Smooth muscle cell (in vitro differentiated cells): ENCODE results near the gene ELMO1. TPM values are rescaled to one million over a fixed set of nuclear protein-coding genes. Genes with fewer than 3 reads are reported as not detected.

Experiments used
- DNase-seq: peaks from one replicate; lab custom pipeline; 2025; ENCODE audit not compliant: unreplicated experiment; lab: John Stamatoyannopoulos, UW
- H2AFZ ChIP-seq: fragments of 200-600 bp; sonication (generic); 2 replicates; pipeline ENCODE4 v1.6.0; 2016; ENCODE audit warnings: antibody characterized with exemption, low read depth, mild to moderate bottlenecking
- H3F3A ChIP-seq: fragments of 200-600 bp; sonication (generic); 2 replicates; pipeline ENCODE4 v1.6.0; 2017; ENCODE audit warnings: antibody characterized with exemption, low read depth
- H3K27ac ChIP-seq: fragments of 200-600 bp; sonication (generic); 2 replicates; pipeline ENCODE4 v1.5.1; 2016; ENCODE audit warnings: low read depth, mild to moderate bottlenecking
- H3K27me3 ChIP-seq: fragments of 200-600 bp; sonication (generic); 2 replicates; pipeline ENCODE4 v1.6.1; 2016; ENCODE audit warnings: low read depth, mild to moderate bottlenecking
- H3K36me3 ChIP-seq: fragments of 200-600 bp; sonication (generic); 2 replicates; pipeline ENCODE4 v1.5.1; 2016; ENCODE audit warnings: low read depth
- H3K4me1 ChIP-seq: fragments of 200-600 bp; sonication (generic); 2 replicates; pipeline ENCODE4 v1.5.1; 2016; ENCODE audit warnings: low read depth
- H3K4me2 ChIP-seq: fragments of 200-600 bp; sonication (generic); 2 replicates; pipeline ENCODE4 v1.6.0; 2016; ENCODE audit warnings: mild to moderate bottlenecking
- H3K4me3 ChIP-seq: fragments of 200-600 bp; sonication (generic); 2 replicates; pipeline ENCODE4 v1.5.1; 2016; ENCODE audit warnings: mild to moderate bottlenecking
- H3K79me2 ChIP-seq: fragments of 200-600 bp; sonication (generic); 2 replicates; pipeline ENCODE4 v1.6.0; 2016; ENCODE audit warnings: low read depth, mild to moderate bottlenecking
- H3K9ac ChIP-seq: fragments of 200-600 bp; sonication (generic); 2 replicates; pipeline ENCODE4 v1.6.0; 2016; ENCODE audit warnings: low read depth
- H3K9me3 ChIP-seq: fragments of 200-600 bp; sonication (generic); replicated peaks from 2 replicates; pipeline ENCODE4 v1.5.1; 2016; ENCODE audit warnings: low read depth
- H4K20me1 ChIP-seq: fragments of 200-600 bp; sonication (generic); 2 replicates; pipeline ENCODE4 v1.6.0; 2016; ENCODE audit warnings: low read depth
- CTCF ChIP-seq: fragments of 200-600 bp; sonication (generic); IDR thresholded peaks from 2 replicates; pipeline ENCODE4 v1.5.1; 2017; ENCODE audit warnings: borderline replicate concordance, mild to moderate bottlenecking, antibody characterized with exemption; ENCODE audit not compliant: insufficient read depth, poor library complexity, severe bottlenecking
- WGBS: methylation state at CpG from one replicate; pipeline ENCODE4 v1.1.7; 2016; ENCODE audit warnings: low lambda C conversion rate; 5-methylcytosine and 5-hydroxymethylcytosine counted together
- polyA plus RNA-seq: library from polyadenylated mRNA; unstranded; fragments of >200 nt; fragmentation: Nextera tagmentation; extraction: Ambion mirVana; gene quantifications from 2 replicates; pipeline ENCODE4 v1.2.1, GENCODE V29; 2016
- total RNA-seq: library from RNA; depleted of rRNA; stranded (reverse); fragments of >200 nt; gene quantifications from 2 replicates; pipeline ENCODE4 v1.2.3, GENCODE V29; 2014

Gene ELMO1
- total and polyA plus RNA-seq, 2 experiments from 2014 or later, result 8.2 to 36.0 TPM

DNA sequence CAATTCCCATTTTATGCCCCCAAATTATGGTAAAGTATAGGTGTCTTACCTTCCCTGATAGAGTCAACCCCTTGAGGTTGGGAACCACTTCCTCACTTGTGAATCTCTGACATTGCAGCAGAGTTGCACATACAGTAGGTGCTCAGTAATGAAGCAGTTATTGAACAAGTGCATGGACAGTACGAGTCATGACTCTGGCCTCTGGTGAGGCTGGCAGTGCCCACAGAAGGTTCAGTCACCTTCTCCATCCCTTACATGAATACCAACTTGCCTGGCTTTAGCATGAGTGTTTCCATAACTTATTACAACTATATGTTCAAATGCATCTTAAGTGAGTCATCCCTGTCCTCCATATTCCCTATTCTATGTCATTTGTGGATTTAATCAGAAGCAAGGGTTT, 340.0 kb downstream of the ELMO1 start:
- no peak overlapping the region for H3K4me3 ChIP-seq
- no peaks in the 10 kb centered on the region for H3F3A ChIP-seq
- no peak overlapping the region for H3K9ac ChIP-seq
- H4K20me1 ChIP-seq, result no peaks in the 10 kb centered on the region
- no peak overlapping the region for H2AFZ ChIP-seq
- no peaks in the 10 kb centered on the region for H3K27me3 ChIP-seq
- no peak for TF ChIP-seq CTCF
- 100% methylated on average over 1 of the region's 1 CpG for WGBS
- DNase-seq, result no peak
- H3K27ac ChIP-seq, result no peak overlapping the region
- no peaks in the 10 kb centered on the region for H3K9me3 ChIP-seq
- no peaks in the 10 kb centered on the region for H3K79me2 ChIP-seq
- H3K36me3 ChIP-seq, result no peaks in the 10 kb centered on the region
- no peak overlapping the region for H3K4me2 ChIP-seq
- H3K4me1 ChIP-seq, result peaks cover 23% of the 10 kb centered on the region

GRCh38 chr7:37107047-37107750, 341.5 kb downstream of the ELMO1 start:
- no peaks in the 10 kb centered on the region for H3F3A ChIP-seq
- no peak overlapping the region for H3K27ac ChIP-seq
- no peak overlapping the region for H3K9ac ChIP-seq
- DNase-seq, result no peak
- H3K36me3 ChIP-seq, result no peaks in the 10 kb centered on the region
- H4K20me1 ChIP-seq, result no peaks in the 10 kb centered on the region
- H3K4me1 ChIP-seq, result peaks cover 23% of the 10 kb centered on the region
- H3K4me3 ChIP-seq, result no peak overlapping the region
- no peaks in the 10 kb centered on the region for H3K27me3 ChIP-seq
- H3K9me3 ChIP-seq, result no peaks in the 10 kb centered on the region
- H3K4me2 ChIP-seq, result no peak overlapping the region
- no peaks in the 10 kb centered on the region for H3K79me2 ChIP-seq
- no peak for TF ChIP-seq CTCF
- 96% methylated on average over 4 of the region's 4 CpGs for WGBS
- no peak overlapping the region for H2AFZ ChIP-seq

- Histone ChIP-seq H3K27ac (no peak overlapping the region), H3K4me1 (peaks cover 18% of the 10 kb centered on the region), H3K79me2 (no peaks in the 10 kb centered on the region), H3K27me3 (no peaks in the 10 kb centered on the region), H3K9me3 (no peaks in the 10 kb centered on the region), H2AFZ (no peak overlapping the region), H3K4me2 (no peak overlapping the region), H3K36me3 (no peaks in the 10 kb centered on the region), H3F3A (no peaks in the 10 kb centered on the region), H4K20me1 (no peaks in the 10 kb centered on the region), H3K4me3 (no peak overlapping the region), H3K9ac (no peak overlapping the region)
- WGBS, result 95% methylated on average over 4 of the region's 4 CpGs
- DNase-seq, result no peak
- no peak for TF ChIP-seq CTCF
Observed at GRCh38 chr7:37105762-37106161, 342.9 kb downstream of the ELMO1 start.
